Fibroblast of gingiva (primary cell): ENCODE data around the gene OSTN.

ENCODE experiments used
- DNase-seq: peaks from one replicate; pipeline ENCODE4 v3.0.0-alpha.2; 2011; ENCODE audit warnings: low read depth

The OSTN gene

DNA sequence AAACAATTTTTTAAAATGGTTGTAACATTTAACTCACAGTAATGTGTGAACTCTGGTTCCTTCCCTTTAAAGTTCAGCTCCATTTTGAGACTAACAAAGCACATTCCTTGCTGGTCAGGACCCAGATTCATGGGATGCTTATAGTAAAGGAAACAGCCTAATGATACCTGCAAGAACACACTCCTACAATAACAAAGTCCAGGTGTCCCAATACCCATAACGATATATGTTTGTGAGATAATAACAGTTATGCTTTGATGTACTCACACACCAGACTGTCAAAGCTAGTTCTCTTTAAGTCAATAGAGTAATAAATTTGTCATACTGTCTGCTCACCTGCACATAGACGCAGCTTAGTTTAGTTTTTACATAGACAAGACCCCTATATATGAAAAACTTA, 114.3 kb downstream of the OSTN start:
- DNase-seq: no peak

DNA sequence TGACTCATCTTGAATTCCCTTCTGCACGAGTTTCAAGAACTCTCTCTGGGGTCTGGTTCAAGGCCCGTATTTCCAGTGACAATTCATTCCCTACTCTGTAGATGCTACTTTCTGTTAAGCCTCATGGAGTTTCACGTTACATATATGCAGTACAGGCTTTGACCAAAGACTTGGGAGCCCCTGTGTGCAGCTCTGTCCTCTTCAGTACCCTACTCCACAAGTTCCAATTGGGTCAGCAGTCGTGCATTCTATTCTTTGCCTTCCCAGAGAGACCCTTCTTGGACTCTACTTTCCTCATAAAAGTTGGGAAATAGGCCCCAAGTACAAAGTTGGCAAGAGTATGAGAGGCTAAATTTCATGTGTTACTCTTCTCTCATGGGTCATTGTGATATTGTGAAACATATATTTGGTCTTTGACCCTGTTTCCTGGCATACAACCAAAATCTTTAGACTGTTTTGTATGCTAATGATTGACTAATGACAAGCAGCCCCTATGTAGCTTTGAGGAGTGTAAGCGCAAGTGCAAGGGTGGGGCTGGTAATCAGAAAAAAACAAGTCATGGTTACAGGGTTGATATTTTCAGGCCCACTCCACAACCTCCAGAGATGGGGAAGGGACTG, 115.2 kb downstream of the OSTN start:
- no peak for DNase-seq
